GM21737 (cell line): ENCODE measurements around the gene MCM10.

Source experiments
- ATAC-seq: cut with Tn5 transposase; IDR thresholded peaks from one replicate; pipeline ENCODE4 v1.9.1; 2021; ENCODE audit warnings: mild to moderate bottlenecking, moderate library complexity; ENCODE audit not compliant: unreplicated experiment

Gene MCM10

DNA sequence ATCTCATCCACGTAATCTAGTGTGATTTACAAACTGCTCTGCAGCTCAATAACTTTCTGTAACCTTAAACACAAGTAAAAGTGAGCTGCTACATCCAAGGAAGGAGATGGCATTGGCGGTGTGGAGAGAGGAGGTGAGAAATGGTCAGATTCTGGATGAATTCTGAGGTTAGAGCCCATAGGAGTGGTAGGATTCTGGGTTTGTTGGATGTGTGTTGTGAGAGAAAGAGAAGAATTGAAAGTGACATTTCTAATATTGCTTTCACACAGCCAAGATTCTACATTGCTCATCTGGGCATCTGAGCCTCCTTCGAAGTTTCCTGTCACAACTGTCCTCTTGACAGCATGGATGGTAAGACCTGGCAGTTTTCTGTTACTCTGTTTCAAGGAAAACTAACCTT, 2.5 kb downstream of the MCM10 start:
- no peak for ATAC-seq

DNA sequence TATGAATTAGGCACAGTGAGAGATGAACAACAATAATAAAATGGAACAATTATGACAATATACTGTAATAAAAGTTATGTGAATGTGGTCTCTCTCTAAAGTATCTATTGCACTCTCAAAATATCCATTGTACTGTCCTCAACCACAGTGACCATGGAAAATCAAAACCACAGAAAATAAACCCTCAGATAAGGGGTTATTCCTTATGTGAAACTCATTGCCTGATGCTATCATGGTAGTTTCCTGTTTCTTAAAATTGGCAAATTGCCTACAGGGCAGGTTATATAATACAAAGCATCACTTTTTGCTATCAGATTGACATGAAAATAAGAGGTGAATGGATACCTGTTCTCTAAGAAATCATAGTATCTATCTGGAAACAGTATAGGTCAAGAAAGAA, 3.8 kb downstream of the MCM10 start:
- no peak for ATAC-seq

DNA sequence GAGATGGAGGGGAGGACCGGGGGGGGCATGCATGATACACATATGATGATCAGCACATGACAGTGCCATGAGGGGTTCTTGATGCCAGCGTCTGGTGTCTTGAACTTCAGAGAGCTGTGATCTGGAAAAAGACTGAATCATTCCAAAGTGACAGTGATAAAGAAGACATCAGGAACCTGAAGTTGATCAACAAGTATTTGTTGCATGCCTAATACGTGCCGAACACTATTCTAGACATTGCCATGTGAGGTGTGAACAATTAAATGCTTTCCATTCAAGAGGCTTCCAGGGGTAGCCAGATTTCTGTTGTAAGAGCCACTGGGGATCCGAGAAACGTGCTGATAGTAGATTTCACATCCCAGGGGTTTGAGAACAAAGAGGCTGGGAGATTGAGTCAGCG, 6.2 kb downstream of the MCM10 start:
- no peak for ATAC-seq

DNA sequence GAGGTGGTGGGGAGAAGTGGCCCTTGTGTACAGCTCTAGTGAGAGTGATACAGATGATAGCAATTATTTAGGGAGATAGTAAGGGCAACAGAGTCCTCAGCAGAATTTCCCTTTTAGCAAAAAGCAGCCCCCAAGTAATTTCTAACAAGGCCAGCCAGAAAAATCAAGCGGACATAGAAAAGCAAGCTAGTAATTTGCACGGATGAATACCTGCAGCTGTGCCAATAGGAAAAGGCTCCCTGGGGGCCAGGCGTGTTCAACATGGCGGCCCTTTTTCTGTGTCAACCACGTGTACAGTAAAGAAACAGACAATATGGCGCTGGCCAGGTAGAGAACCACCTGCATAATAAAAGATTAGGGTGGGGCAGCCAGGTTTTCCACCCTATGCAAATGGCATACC, 7.4 kb downstream of the MCM10 start:
- ATAC-seq, result no peak

DNA sequence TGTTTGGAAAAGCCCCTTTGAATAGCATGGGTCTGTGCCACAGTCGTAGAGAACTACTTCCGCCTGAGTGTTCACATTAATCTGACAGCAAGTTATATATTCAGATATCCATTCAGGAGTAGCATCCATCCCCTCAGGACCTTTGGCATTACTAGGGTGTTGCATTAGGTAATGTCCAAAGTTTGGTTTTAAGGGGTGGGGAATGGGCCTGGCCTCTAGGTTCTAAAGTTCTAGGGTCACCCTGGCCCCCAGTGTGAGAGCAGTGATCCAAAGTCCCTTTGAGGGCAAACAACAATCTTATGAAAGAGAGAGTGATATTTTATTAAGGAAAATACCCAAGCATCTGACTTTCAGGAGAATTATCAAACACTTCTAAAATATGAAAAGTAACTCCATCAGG, 12.3 kb downstream of the MCM10 start:
- no peak for ATAC-seq

DNA sequence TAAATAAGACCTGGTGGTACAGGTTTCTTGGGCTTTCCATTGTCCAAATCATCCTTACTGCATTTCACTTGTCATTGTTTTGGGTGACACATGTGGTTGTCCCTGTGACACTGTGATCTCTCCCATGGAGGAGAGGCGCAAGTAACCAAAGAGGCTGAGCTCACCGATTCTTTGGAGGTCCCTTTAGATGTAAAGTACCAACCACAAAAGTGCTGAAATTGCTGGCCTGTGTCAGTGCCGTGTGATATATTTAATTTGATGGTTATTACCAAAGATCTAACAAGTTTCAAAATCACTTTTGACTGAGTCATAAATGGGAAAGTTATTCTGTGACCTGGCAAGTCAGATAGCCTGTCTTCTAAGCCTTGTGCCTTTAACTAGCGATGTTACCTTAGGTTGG, 19.4 kb downstream of the MCM10 start:
- ATAC-seq, result no peak

DNA sequence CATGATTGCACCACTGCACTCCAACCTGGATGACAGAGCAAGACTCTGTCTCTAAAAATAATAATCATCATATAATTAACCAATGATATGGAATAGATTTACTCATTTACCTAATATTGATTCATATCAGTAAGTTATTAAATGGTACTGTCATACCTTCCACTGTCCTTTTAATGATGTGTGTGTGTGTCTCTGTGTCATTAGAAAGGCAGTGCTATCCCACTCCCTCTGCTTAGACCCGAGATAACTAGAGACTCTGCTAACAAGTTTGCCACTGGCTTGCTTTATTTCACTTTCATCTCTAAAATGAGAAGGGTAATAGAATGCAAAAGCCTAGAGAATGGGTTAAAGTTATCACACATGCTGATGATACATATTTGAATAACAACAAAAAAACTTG, 21.1 kb downstream of the MCM10 start:
- no peak for ATAC-seq

DNA sequence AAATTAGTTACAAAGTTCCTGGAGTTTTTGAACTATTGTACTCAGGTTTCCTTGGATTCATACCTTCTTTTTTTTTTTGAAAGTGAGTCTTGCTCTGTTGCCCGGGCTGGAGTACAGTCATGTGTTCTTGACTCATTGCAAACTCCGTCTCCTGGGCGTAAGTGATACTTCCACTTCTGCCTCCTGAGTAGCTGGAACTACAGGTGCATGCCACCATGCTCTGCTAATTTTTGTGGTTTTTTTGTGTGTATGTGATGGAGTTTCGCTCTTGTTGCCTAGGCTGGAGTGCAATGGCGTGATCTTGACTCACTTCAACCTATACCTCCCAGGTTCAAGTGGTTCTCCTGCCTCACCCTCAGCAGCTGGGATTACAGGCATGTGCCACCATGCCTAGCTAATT, 22.3 kb downstream of the MCM10 start:
- no peak for ATAC-seq

DNA sequence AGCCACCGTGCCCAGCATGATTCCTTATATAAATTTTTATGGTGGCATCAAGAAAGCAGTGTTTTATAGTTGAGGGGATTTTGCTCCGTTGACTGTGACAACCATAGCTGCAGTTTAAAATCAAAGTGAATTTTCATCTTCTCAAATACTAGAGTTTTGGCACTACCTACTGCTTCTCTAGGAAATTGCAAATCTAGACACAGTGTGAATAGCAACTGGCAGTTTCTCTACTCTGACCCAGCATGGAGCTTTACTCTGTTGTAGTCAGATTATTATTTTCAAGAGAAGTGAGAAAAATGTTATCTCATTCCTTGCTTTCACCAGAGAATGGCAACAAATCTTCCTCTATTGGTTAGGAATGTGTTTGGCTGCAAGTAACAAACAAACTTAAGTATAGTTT, 22.9 kb downstream of the MCM10 start:
- no peak for ATAC-seq

DNA sequence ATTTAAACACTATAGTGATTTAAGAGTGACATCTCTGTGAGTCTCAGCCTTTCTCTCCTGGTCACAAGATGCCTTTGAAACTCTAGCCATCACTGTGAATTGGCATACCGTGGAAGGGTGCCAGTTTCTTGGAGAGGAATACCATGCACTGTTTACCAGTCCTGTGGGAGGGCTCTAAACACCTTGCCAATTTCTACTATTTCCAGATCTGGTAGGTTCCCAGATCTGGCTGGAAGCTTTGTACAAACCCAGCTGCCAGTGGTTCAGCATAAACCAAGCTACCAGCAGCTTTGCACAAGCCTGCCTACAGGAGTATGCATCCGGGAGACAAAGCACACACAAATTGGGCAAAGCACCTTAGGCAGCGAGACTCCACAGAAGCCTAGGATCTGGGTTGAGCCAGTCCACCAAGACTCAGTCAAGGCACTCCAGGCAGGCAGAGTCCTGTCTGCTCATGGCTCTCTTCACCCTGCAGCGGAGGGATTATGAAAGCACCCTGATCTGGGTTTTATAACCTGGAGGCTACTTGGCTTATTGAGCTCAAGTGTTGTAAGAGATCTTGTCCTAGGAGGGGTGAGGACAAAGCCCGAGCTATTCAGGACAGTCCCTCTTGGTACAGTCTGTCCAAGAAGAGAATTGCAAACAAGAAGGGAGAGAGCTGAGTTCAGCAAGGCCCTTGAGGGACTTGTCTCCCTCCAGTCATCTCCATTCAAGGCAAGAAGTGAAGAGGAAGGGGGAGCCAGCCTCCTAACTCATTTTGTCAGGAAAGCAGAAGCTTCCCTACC, 23.6 kb downstream of the MCM10 start:
- no peak for ATAC-seq

DNA sequence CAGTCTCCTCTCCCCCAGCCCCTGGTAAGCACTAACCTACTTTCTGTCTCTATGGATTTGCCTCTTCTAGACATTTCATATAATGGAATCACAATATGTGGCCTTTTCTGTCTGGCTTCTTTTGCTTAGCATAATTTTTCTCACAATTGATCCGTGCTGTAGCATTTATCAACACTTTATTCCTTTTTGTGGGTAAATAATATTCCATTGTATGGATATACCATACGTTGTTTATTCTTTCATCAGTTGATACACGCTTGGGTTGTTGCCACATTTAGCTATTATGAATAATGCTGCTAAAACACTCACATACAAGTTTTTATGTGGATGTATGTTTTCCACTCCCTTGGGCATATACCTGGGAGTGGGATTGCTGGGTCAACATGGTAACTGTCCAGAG, 25.8 kb downstream of the MCM10 start:
- ATAC-seq, result no peak

DNA sequence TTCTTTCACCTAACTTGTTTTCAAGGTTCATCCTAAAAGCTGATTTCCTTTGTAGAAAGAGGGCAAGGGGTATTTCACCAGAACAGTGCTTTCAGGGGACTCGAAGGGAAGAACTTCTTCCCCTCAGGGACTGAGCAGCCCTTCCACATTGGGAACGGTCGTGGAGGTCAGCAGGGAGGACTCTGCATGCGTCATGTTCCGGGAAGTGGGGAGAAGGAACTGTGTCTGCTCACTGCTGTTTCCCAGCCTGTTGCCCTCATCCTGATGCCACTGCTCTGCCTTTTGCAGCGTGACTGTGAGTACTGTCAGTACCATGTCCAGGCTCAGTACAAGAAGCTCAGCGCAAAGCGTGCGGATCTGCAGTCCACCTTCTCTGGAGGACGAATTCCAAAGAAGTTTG, 27.2 kb downstream of the MCM10 start:
- ATAC-seq, result no peak

DNA sequence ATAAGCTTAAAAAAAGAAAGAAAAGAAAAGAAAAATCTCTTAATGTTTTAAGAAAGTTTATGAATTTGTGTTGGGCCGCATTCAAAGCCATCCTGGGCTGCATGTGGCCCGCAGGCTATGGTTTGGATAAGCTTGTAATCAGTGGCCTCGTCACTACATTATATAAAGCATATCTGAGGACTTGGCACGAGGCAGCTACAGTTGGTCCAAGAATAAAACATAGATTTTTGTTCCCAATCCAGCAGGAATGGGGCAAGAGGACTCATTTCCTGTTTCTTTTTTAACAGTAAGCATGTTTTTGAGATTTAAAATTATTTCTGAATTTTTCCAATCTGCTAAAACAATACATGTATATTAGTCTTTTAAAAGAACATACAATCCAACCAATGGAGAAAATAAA, 28.6 kb downstream of the MCM10 start:
- ATAC-seq, result no peak

DNA sequence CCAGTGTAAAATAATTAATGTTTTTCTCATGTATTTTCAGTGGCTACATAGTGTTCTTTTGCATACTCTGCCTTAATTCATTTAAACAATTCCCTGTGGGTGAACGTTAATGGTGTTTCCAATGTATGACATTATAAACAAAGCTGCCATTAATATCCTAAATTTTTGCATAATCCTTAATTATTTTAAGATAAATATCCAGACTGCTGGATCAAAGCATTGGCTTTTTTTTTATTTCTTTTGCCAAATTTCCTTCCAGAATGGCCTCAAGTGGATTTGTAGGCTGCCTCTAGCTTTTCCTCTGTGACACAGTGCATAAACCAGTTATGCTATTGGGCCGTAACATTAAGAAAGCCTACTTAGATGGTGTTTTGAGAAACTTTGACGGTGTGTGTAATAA, 29.5 kb downstream of the MCM10 start:
- ATAC-seq, result no peak

DNA sequence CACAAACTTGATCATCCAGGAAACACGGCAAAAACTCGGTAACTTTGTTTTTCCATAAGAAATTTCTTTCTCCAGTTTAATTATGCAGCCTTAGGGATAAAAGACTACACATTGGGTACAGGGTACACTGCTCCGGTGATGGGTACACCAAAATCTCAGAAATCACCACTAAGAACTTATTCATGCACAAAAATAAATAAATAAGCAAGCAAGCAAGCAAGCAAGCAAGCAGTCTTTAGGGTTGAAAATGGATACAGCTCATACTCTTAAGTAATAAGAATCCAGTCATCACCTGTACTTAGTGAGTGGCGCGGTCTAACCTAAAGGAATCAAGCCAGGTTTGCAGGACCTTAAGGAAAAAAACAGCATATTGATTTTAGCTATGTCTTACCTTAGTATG, 30.0 kb downstream of the MCM10 start:
- no peak for ATAC-seq

DNA sequence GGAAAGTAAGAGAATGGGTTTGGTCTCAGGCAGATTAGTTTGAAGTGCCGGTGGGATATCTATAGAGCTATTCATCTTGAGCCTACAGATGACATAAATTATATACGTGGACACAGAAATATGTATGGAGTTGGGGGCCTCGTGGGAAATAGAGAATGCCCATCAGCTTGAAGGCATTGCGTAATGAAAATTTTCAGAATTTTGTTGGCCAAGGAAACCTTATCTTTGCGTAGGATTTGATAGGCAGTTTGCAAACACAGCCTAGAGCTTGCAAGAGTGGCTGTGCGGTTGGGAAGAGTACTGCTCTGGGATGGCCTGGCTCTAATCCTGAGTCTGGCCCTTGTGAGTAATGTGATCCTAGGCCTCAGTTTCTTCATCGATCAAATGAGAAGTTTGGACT, 32.3 kb downstream of the MCM10 start:
- no peak for ATAC-seq

DNA sequence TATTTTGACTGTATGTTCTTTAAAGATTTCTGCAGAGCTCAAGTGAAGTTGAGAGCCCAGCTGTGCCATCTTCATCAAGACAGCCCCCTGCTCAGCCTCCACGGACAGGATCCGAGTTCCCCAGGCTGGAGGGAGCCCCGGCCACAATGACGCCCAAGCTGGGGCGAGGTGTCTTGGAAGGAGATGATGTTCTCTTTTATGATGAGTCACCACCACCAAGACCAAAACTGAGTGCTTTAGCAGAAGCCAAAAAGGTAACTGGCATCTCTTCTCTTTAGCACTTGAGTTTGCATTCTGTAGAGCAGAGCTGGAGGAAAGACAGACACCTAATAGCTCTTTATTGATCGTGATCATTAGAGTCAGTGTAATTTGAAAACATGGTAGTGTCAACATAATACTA, 33.7 kb downstream of the MCM10 start:
- ATAC-seq, result no peak

DNA sequence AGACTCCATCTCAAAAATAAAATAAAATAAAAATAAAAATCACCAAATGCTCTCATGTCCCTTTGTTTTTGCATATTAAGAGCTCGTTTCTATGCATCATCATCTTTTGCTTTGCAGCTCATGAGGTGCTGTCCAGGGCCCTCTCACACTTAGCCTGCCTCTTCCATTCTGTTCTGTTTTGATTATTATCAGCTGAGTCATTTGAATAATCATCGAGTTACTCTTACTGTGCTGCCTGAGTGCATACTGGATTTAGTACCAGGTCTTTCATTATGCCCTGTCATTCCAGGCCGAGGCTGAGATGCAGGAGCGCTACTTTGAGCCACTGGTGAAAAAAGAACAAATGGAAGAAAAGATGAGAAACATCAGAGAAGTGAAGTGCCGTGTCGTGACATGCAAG, 39.8 kb downstream of the MCM10 start:
- no peak for ATAC-seq

DNA sequence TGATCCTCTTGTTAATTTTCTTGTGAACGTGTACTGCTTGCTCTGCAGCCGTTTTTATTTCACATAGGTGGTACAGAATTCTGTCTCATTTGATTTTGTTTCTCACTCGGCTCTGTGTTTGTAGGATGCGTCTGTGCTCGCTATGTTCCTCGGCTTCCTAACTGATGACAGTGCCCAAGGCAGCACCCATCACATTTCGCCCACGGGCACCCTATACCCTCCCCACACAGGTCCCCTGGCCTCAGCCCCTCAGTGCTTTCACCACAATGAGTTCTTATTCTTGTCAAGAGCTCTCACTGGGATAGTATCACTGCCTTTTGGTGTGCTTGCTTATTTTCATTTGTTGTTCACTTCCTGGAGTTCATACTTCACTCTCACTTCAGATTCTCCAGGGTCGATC, 44.7 kb downstream of the MCM10 start:
- ATAC-seq, result no peak

DNA sequence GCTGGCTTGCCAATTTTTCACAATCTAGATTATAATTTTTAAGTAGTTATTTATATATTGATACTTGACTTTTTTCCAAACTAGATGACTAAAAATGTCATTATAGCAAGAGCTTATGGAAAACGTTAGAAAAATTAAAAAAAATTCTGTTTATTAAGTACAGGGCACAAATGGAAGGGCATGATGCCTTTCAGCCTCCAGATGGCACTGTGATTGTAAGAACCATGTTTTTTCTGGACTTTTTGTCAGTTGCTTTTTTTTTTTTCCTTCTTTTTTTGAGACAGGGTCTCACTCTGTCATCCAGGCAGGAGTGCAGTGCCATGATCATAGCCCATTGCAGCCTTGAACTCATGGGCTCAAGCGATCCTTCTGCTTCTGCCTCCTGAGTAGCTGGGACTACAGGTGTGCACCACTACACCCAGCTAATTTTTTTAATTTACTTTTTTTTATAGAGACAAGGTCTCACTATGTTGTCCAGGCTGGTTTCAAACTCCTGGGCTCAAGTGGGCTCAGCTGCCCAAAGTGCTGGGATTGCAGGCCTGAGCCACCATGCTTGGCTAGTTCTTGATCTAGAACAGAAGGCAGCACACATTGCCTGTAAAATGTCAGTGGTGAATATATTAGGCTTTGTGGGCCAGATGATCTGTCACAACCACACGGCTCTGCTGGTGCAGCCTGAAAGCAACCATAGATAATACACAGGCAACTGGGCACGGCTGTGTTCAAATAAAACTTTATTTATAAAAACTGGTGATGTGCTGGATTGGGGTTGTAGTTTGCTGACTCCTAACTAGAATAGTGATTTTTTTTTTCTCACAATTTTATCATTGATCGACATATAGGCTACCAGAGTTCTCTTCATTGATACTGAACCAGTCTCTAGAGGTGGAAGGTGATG, 45.4 kb downstream of the MCM10 start:
- no peak for ATAC-seq

DNA sequence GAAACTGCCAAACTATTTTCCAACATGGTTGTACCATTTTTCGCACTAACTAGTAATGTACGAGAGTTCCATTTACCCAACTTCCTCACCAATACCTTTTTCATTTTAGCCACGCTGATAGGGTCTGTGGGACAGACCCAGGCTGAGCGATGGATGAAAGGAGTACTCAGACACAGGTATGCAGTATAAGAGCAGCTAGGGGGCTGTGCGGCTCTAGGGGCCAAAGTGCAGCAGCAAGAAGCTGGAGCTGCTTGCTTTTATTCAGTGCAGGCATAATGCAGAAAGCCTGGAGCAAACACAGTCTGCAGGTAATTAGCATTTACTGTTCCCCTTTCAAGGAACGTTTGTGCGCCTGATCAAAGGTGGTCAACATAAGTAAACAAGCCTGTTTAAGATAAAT, 51.8 kb downstream of the MCM10 start:
- ATAC-seq, result no peak

DNA sequence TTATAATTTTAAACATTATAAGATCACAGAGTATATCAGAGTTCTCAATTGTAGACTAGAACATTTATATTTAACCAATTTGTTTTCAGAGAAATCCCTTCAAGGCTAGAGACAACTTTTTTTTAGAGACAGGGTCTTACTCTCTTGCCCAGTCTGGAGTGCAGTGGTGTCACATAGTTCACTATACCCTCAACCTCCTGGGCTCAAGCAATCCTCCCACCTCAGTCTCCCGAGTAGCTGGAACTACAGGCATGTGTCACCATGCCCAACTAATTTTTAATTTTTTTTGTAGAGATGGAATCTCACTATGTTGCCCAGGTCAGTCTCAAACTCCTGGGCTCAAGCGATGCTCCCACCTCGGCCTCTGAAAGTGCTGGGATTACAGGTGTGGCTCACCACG, 57.5 kb downstream of the MCM10 start:
- no peak for ATAC-seq
